K562 (cell line): ENCODE results near the gene ATP6V1G2. TPM values are rescaled to one million over a fixed set of nuclear protein-coding genes. Genes with fewer than 3 reads are reported as not detected.

Source experiments
- CCNT2 ChIP-seq: IDR thresholded peaks from 2 replicates; pipeline ENCODE4 v1.6.1; 2011; ENCODE audit warnings: borderline replicate concordance, low read depth, mild to moderate bottlenecking, moderate library complexity, mixed read lengths, low read length; ENCODE audit not compliant: insufficient read length; ENCODE audit errors: extremely low read depth
- GATA2 ChIP-seq: sonication (generic); formaldehyde crosslinking; IDR thresholded peaks from 2 replicates; pipeline ENCODE4 v1.4.0; 2020; ENCODE audit warnings: mild to moderate bottlenecking, missing genetic modification reagents
- HOXB6 ChIP-seq: fragments of 250-450 bp; sonication (Bioruptor Pico); IDR thresholded peaks from 2 replicates; pipeline ENCODE4 v1.5.1; 2022; ENCODE audit warnings: mild to moderate bottlenecking, borderline replicate concordance
- HSF4 ChIP-seq: fragments of 250-450 bp; sonication (Bioruptor Pico); IDR thresholded peaks from 2 replicates; pipeline ENCODE4 v2.1.2; 2022; ENCODE audit warnings: mild to moderate bottlenecking, moderate library complexity, borderline replicate concordance
- KDM1A ChIP-seq, 2 experiments: fragments of 450-650 bp; IDR thresholded peaks; 2 replicates each; pipeline ENCODE4 v1.6.1; 2016; ENCODE audit warnings: mild to moderate bottlenecking in 2 of 2
- KLF16 ChIP-seq: IDR thresholded peaks from 2 replicates; pipeline ENCODE4 v1.6.1; 2016; ENCODE audit warnings: antibody characterized with exemption
- LCOR ChIP-seq: sonication (generic); formaldehyde crosslinking; IDR thresholded peaks from 2 replicates; pipeline ENCODE4 v1.8.0; 2022; ENCODE audit warnings: mild to moderate bottlenecking, missing genetic modification reagents
- MTA1 ChIP-seq: fragments of 450-650 bp; IDR thresholded peaks from 2 replicates; pipeline ENCODE4 v1.6.1; 2017; ENCODE audit warnings: borderline replicate concordance
- NRF1 ChIP-seq, 2 experiments: fragments of 450-650 bp; IDR thresholded peaks in 1 of 2; conservative IDR thresholded peaks in 1 of 2; 2 replicates each; pipeline ENCODE4 v1.6.1; 2014; ENCODE audit warnings: mild to moderate bottlenecking in 2 of 2
- PCBP1 ChIP-seq: fragments of 200-400 bp; formaldehyde crosslinking; IDR thresholded peaks from 2 replicates; pipeline ENCODE4 v1.6.1; 2018; ENCODE audit warnings: mild to moderate bottlenecking, low read depth, low read length; ENCODE audit not compliant: poor library complexity, severe bottlenecking
- POLR2B ChIP-seq: fragments of 450-650 bp; IDR thresholded peaks from 2 replicates; pipeline ENCODE4 v1.6.1; 2018; ENCODE audit warnings: low read depth; ENCODE audit not compliant: partially characterized antibody
- PREB ChIP-seq: sonication (generic); formaldehyde crosslinking; IDR thresholded peaks from 2 replicates; pipeline ENCODE4 v1.8.1; 2023; ENCODE audit warnings: mild to moderate bottlenecking, missing genetic modification reagents
- SMAD3 ChIP-seq: fragments of 450-650 bp; formaldehyde crosslinking; conservative IDR thresholded peaks from 2 replicates; pipeline ENCODE4 v1.4.0; 2020; ENCODE audit warnings: mild to moderate bottlenecking
- ZBTB2 ChIP-seq: fragments of 450-650 bp; IDR thresholded peaks from 2 replicates; pipeline ENCODE4 v1.6.1; 2016; ENCODE audit warnings: antibody characterized with exemption
- ZSCAN29 ChIP-seq: fragments of 450-650 bp; IDR thresholded peaks from 2 replicates; pipeline ENCODE4 v1.6.1; 2017
- polyA plus RNA-seq, 8 experiments: library from polyadenylated mRNA; depleted of rRNA in 4 of 8; stranded (reverse) in 5 of 8; unstranded in 3 of 8; fragments of >200 nt; fragmentation: Nextera tagmentation in 2 of 8; fragmentation: Illumina TruSeq in 1 of 8; extraction: Ambion mirVana in 2 of 8; extraction: Trizol in 1 of 8; gene quantifications; 2 replicates each; pipeline versions ENCODE4 v1.2.1 to v1.2.3, GENCODE V29; 2011 to 2014; ENCODE audit warnings: inconsistent platforms in 1 of 8, missing spikeins in 1 of 8
- total RNA-seq, 7 experiments: library from RNA; depleted of rRNA in 6 of 7; stranded (reverse); fragments of >200 nt in 6 of 7; fragmentation: Illumina TruSeq in 2 of 7; extraction: Trizol in 2 of 7; gene quantifications; 2 replicates each; pipeline versions ENCODE4 v1.2.1 to v1.2.3, GENCODE V29; 2011 to 2021; ENCODE audit warnings: low replicate concordance in 1 of 7
- TF ChIP-seq, protein P1 (sequence below), 2 experiments: fragments of 450-650 bp in 1 of 2; IDR thresholded peaks; 2 replicates each; pipeline ENCODE4 v1.6.1; 2011 to 2017; ENCODE audit warnings: low read depth in 2 of 2, antibody characterized with exemption in 1 of 2, borderline replicate concordance in 1 of 2, low read length in 1 of 2, mild to moderate bottlenecking in 1 of 2, mixed read lengths in 1 of 2; ENCODE audit not compliant: control insufficient read depth in 1 of 2
- TF ChIP-seq, protein P2 (sequence below): fragments of 200-800 bp; sonication (Bioruptor generic); IDR thresholded peaks from 2 replicates; pipeline ENCODE4 v1.6.1; 2017; ENCODE audit warnings: missing genetic modification characterization, missing compliant biosample characterization

The ATP6V1G2 gene
- total and polyA plus RNA-seq, 9 of the 15 experiments (the other 6 are each of a cell fraction or from before 2014, with no cell fraction given): 0.14 to 1.5 (median 0.33) TPM

- TF ChIP-seq NRF1 (conservative IDR thresholded peaks at IDR 0.05 in 1 of 2, IDR thresholded peaks at IDR 0.05 in 1 of 2): peak; percentile 81 to 85
- no peak for TF ChIP-seq HSF4 (CRISPR knock-in tag)
- peak; percentile 39 for TF ChIP-seq KLF16
- 0 out of 2 replicates have a peak, but pooled peaks have one; percentile 6 for TF ChIP-seq SMAD3 (CRISPR knock-in tag)
- peak; percentile 82 for TF ChIP-seq CCNT2
- peak; percentile 69 for TF ChIP-seq POLR2B
- peak; percentile 82 for TF ChIP-seq PCBP1
- TF ChIP-seq, protein P1, sequence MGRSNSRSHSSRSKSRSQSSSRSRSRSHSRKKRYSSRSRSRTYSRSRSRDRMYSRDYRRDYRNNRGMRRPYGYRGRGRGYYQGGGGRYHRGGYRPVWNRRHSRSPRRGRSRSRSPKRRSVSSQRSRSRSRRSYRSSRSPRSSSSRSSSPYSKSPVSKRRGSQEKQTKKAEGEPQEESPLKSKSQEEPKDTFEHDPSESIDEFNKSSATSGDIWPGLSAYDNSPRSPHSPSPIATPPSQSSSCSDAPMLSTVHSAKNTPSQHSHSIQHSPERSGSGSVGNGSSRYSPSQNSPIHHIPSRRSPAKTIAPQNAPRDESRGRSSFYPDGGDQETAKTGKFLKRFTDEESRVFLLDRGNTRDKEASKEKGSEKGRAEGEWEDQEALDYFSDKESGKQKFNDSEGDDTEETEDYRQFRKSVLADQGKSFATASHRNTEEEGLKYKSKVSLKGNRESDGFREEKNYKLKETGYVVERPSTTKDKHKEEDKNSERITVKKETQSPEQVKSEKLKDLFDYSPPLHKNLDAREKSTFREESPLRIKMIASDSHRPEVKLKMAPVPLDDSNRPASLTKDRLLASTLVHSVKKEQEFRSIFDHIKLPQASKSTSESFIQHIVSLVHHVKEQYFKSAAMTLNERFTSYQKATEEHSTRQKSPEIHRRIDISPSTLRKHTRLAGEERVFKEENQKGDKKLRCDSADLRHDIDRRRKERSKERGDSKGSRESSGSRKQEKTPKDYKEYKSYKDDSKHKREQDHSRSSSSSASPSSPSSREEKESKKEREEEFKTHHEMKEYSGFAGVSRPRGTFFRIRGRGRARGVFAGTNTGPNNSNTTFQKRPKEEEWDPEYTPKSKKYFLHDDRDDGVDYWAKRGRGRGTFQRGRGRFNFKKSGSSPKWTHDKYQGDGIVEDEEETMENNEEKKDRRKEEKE (IDR thresholded peaks at IDR 0.05; ENCODE audit: borderline replicate concordance in 1 of 2, control insufficient read depth in 1 of 2, low read depth in 2 of 2, low read length in 1 of 2): 0 out of 4 replicates have a peak, but pooled peaks of 1 of the 2 experiments have one; percentile 44
- no peak for TF ChIP-seq HOXB6 (CRISPR knock-in tag)
- 0 out of 2 replicates have a peak, but pooled peaks have one; percentile 19 for TF ChIP-seq PREB (CRISPR knock-in tag)
- TF ChIP-seq, protein P2, sequence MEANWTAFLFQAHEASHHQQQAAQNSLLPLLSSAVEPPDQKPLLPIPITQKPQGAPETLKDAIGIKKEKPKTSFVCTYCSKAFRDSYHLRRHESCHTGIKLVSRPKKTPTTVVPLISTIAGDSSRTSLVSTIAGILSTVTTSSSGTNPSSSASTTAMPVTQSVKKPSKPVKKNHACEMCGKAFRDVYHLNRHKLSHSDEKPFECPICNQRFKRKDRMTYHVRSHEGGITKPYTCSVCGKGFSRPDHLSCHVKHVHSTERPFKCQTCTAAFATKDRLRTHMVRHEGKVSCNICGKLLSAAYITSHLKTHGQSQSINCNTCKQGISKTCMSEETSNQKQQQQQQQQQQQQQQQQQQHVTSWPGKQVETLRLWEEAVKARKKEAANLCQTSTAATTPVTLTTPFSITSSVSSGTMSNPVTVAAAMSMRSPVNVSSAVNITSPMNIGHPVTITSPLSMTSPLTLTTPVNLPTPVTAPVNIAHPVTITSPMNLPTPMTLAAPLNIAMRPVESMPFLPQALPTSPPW (CRISPR knock-in tag): peak; percentile 75
- TF ChIP-seq MTA1: peak; percentile 46; the same call in 1 of the 2 replicates
- TF ChIP-seq ZSCAN29: 0 out of 2 replicates have a peak, but pooled peaks have one; percentile 34
- TF ChIP-seq ZBTB2: peak; percentile 73; the same call in 1 of the 2 replicates
- TF ChIP-seq LCOR: peak; percentile 92
- no peak for TF ChIP-seq KDM1A (IDR thresholded peaks at IDR 0.05)
- TF ChIP-seq GATA2: no peak
Observed at GRCh38 chr6:31580807-31581433, 34.5 kb upstream of the ATP6V1G2 start (continued).
